ENCODE results near the gene SLC44A4. TPM values are rescaled to one million over a fixed set of nuclear protein-coding genes. Genes with fewer than 3 reads are reported as not detected.

Gene SLC44A4
- total RNA-seq, 2 donors from 2014 or later = 546 to 779 TPM

DNA sequence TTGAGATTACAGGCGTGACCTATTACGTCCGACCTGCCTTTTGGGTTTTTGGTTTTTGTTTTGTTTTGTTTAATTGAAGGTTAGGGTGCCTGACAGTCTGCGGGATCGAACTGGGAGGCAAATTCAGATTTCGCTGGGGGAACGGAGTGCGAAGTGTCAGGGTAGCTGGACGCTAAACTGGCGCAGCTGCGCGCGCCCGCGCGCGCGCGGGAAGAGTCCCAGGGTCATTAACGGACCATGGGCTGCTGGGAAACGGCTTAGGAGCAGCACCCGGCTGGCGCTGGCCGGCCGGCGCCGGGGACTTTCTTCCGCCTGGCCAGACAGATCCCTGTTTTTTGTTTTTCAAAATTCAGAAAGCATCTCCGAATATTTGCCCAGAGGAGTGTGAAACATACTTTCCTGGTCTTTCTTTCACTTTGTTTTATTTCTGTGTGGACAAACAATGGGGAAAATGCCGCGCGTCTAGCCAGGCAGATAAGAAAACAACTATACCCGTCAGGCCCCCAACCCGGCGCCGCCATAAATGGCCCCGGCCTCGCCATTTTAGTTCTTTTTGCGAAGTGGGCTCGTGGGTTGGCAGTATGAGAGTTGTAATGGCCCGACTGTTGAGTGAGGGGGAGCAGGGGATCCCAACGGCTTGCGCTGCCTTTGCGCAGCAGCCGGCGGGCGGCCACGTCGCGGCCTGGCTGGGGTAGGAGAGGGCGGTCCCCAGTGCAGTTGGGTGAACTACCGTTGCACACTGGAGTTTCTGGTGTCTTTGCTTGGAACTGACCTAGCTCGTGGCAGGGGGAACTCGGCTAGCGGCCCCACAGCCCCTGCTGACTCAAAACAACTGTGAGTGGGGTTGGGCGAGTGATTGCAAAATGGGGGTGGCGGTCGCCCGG, 44.2 kb downstream of the SLC44A4 start:
- Histone ChIP-seq H3K9ac (ENCODE audit: low read depth in 2 of 2, low read length in 2 of 2) (peak overlapping the region; percentile 99), H3K27me3 (no peaks in the 10 kb centered on the region), H3K9me3 (no peaks in the 10 kb centered on the region), H3K4me3 (peak overlapping the region; percentile 85), H3K27ac (peak overlapping the region; percentile 91), H3K36me3 (peaks cover 10% of the 10 kb centered on the region), H3K4me1 (peaks cover 23% of the 10 kb centered on the region)
- intact Hi-C loops (cut with DNase I) = loop anchor here (5.0 kb wide), 2 partner anchors 48 to 62 kb away; no protein-coding TSS in a partner anchor
- peak; percentile 92 for DNase-seq
- TF ChIP-seq, protein P1, sequence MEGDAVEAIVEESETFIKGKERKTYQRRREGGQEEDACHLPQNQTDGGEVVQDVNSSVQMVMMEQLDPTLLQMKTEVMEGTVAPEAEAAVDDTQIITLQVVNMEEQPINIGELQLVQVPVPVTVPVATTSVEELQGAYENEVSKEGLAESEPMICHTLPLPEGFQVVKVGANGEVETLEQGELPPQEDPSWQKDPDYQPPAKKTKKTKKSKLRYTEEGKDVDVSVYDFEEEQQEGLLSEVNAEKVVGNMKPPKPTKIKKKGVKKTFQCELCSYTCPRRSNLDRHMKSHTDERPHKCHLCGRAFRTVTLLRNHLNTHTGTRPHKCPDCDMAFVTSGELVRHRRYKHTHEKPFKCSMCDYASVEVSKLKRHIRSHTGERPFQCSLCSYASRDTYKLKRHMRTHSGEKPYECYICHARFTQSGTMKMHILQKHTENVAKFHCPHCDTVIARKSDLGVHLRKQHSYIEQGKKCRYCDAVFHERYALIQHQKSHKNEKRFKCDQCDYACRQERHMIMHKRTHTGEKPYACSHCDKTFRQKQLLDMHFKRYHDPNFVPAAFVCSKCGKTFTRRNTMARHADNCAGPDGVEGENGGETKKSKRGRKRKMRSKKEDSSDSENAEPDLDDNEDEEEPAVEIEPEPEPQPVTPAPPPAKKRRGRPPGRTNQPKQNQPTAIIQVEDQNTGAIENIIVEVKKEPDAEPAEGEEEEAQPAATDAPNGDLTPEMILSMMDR (IDR thresholded peaks at IDR 0.05) = no peak

DNA sequence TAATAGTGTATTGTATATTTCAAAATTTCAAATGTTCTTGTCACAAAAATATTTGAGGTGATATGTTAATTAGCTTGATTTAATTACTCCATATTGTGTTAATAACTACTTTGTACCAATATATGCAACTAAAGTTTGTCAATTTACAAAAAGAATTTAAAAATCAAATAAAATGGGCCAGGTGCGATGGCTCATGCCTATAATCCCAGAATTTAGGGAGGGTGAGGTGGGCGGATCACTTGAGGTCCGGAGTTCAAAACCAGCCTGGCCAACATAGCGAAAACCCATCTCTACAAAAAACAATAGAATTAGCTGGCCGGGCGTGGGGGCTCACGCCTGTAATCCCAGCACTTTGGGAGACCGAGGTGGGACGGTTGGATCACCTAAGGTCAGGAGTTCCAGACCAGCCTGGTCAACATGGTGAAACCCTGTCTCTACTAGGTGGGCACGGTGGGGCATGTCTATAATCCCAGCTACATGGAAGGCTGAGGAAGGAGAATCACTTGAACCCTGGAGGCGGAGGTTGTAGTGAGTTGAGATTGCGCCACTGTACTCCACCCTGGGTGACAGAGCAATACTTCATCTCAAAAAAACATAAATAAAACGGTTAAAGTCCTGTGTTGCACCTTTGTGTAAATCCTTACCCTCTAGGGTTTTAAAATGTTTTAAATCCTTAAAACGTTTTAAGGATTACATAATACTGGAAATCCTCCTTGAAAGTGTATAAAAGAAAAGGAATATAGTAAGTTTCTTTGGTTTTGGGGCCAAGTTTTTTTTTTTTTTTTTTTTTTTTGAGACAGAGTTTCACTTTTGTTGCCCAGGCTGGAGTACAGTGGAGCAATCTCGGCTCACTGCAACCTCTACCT, 47.2 kb downstream of the SLC44A4 start:
- H3K4me1 ChIP-seq = peaks cover 10% of the 10 kb centered on the region
- no peaks in the 10 kb centered on the region for H3K27me3 ChIP-seq
- TF ChIP-seq, protein P1 (IDR thresholded peaks at IDR 0.05) = no peak
- DNase-seq = peak; percentile 58
- no peaks in the 10 kb centered on the region for H3K36me3 ChIP-seq
- intact Hi-C loops (cut with DNase I) = loop anchor here (5.0 kb wide), 1 partner anchor 59 kb away; no protein-coding TSS in a partner anchor
- H3K27ac ChIP-seq = peak overlapping the region; percentile 91
- H3K4me3 ChIP-seq = peak overlapping the region; percentile 62
- no peaks in the 10 kb centered on the region for H3K9me3 ChIP-seq
- H3K9ac ChIP-seq (ENCODE audit: low read depth in 2 of 2, low read length in 2 of 2) = peak overlapping the region; percentile 15 to 91

DNA sequence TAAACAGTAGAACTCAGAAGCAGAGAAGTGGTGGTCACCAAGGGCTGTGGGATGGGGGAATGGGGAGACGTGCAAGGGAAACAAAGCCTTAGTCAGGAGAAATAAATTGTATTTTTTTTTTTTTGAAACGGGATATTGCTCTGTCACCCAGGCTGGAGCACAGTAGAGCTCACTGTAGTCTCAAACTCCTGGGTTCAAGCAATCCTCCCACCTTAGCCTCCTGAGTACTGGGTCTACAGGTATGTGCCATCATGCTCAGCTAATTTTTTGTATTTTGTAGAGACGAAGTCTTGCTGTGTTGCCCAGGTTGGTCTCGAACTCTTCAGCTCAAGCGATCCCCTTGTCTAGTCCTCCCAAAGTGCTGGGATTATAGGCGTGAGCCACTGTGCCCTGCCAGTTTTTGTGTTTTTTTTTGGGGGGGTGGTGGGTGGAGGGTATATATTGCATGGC, 47.9 kb downstream of the SLC44A4 start:
- Histone ChIP-seq H3K9ac (ENCODE audit: low read depth in 2 of 2, low read length in 2 of 2) (peak overlapping the region; percentile 57 to 91), H3K4me1 (peaks cover 5% of the 10 kb centered on the region)
- intact Hi-C loops (cut with DNase I) = loop anchor here (5.0 kb wide), 1 partner anchor 59 kb away; no protein-coding TSS in a partner anchor

DNA sequence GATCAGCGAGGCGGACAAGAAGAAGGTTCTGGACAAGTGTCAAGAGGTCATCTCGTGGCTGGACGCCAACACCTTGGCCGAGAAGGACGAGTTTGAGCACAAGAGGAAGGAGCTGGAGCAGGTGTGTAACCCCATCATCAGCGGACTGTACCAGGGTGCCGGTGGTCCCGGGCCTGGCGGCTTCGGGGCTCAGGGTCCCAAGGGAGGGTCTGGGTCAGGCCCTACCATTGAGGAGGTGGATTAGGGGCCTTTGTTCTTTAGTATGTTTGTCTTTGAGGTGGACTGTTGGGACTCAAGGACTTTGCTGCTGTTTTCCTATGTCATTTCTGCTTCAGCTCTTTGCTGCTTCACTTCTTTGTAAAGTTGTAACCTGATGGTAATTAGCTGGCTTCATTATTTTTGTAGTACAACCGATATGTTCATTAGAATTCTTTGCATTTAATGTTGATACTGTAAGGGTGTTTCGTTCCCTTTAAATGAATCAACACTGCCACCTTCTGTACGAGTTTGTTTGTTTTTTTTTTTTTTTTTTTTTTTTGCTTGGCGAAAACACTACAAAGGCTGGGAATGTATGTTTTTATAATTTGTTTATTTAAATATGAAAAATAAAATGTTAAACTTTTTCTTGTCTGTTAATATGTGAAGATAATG, 49.0 kb downstream of the SLC44A4 start:
- H3K27me3 ChIP-seq = no peaks in the 10 kb centered on the region
- H3K27ac ChIP-seq = peak overlapping the region; percentile 91
- intact Hi-C loops (cut with DNase I) = loop anchor here (5.0 kb wide), 1 partner anchor 57 kb away; no protein-coding TSS in a partner anchor
- peak; percentile 42 for DNase-seq
- H3K4me1 ChIP-seq = peaks cover 5% of the 10 kb centered on the region
- no peaks in the 10 kb centered on the region for H3K9me3 ChIP-seq
- peak overlapping the region; percentile 62 for H3K4me3 ChIP-seq
- H3K36me3 ChIP-seq = no peaks in the 10 kb centered on the region
- TF ChIP-seq, protein P1 (IDR thresholded peaks at IDR 0.05) = peak; percentile 33
- peak overlapping the region; percentile 64 to 91 for H3K9ac ChIP-seq (ENCODE audit: low read depth in 2 of 2, low read length in 2 of 2)

More for the DNA sequence above, 47.9 kb downstream of the SLC44A4 start:
- TF ChIP-seq, protein P1 (IDR thresholded peaks at IDR 0.05) = no peak
- Histone ChIP-seq H3K27ac (peak overlapping the region; percentile 91), H3K9me3 (no peaks in the 10 kb centered on the region), H3K27me3 (no peaks in the 10 kb centered on the region), H3K4me3 (peak overlapping the region; percentile 62), H3K36me3 (no peaks in the 10 kb centered on the region)
- peak; percentile 32 for DNase-seq
